Measurements from ENCODE around the gene PKD1.
A peak's percentile ranks its signal among the peaks of the same experiment; 100 is the strongest.

Gene PKD1

DNA sequence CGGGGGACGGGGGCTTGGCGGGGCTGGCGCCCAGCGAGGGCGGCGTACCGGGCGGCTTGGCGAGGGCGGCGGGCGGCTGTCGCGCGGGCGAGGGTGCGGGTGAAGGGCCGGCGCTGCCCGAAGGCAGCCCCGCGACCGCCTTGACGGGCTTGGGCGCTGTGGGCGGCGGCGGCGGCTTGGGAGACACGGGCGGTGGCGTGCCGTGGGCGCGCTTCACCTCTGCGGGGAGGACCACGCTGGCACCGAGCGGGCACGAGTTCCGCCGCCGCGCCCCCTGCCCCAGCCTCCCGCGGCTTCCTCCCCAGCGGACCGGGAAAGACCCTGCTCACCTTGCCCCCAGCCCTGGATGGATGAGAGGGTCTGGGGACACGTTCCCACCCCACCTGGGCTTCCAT lies 43.4 kb upstream of the PKD1 start:
- ChIA-PET POLR2A (no interaction called here), CTCF (no interaction called here)
- Histone ChIP-seq H3K4me3 (ENCODE audit: low read depth, low read length) (no peak overlapping the region), H3K9me3 (ENCODE audit: control insufficient read depth, insufficient read depth, low read depth, low read length) (no peaks in the 10 kb centered on the region), H3K27ac (ENCODE audit: extremely low read depth, low read depth, low read length) (no peak overlapping the region), H3K4me1 (ENCODE audit: control insufficient read depth, insufficient read depth, low read length) (no peaks in the 10 kb centered on the region), H3K36me3 (ENCODE audit: control insufficient read depth in 2 of 2, insufficient read depth in 1 of 2, low read length in 2 of 2) (peaks cover 0 to 48% of the 10 kb centered on the region in 2 experiments; a peak in 1 of 3 replicates)
- no peak for TF ChIP-seq ZBTB17 (tag by site-specific recombination; IDR thresholded peaks at IDR 0.05)

DNA sequence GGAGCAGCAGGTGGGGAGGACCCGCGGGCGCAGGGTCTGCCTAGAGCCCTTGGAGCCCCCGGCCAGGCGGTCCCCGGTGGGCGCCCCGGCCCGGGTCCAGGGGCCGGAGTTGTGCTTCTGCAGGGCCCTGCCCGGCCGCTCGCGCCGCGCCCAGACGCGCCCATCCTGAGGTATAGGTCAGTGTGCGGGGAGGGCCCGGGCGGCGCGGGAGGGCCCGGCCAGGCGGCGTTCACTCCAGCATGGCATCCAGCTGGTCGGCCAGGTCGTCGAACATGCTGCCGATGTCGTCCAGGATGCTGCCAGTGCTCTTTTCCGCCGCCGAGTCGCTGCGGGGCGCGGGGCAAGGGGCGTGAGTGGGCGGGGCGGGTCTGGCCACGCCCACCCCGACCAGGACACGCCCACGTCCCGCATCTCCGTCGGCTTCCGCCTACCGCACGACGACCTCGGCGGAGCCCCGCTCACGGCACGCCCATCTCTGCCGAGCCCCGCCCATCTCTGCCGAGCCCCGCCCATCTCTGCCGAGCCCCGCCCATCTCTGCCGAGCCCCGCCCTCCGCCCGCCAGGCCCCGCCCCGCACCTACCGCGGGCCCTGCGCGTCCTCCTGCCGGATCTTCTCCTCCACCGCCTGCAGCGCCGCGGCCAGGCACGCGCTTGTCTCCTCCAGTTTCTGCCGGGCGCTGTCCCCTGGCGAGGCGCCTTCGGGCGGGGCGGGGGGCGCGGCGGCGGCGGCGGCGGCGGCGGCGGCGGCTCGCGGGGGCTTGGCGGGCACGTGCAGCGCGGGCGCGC lies 42.8 kb upstream of the PKD1 start:
- no peak for TF ChIP-seq WT1 (tag by site-specific recombination; IDR thresholded peaks at IDR 0.05)
- TF ChIP-seq ZNF596 (tag by site-specific recombination; IDR thresholded peaks at IDR 0.05), result no peak
- TF ChIP-seq KLF10 (tag by site-specific recombination; IDR thresholded peaks at IDR 0.05), result peak; percentile 89
- peak; percentile 95 for TF ChIP-seq KLF9 (tag by site-specific recombination; IDR thresholded peaks at IDR 0.05; ENCODE audit: low read depth)
- TF ChIP-seq ZNF214 (tag by site-specific recombination; IDR thresholded peaks at IDR 0.05; ENCODE audit: borderline replicate concordance), result no peak
- TF ChIP-seq, protein P1, sequence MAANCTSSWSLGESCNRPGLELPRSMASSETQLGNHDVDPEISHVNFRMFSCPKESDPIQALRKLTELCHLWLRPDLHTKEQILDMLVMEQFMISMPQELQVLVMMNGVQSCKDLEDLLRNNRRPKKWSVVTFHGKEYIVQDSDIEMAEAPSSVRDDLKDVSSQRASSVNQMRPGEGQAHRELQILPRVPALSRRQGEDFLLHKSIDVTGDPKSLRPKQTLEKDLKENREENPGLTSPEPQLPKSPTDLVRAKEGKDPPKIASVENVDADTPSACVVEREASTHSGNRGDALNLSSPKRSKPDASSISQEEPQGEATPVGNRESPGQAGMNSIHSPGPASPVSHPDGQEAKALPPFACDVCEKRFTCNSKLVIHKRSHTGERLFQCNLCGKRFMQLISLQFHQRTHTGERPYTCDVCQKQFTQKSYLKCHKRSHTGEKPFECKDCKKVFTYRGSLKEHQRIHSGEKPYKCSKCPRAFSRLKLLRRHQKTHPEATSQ (tag by site-specific recombination; IDR thresholded peaks at IDR 0.05), result no peak
- no peak for TF ChIP-seq PRDM1 (tag by site-specific recombination; IDR thresholded peaks at IDR 0.05)
- TF ChIP-seq ZNF560 (tag by site-specific recombination; IDR thresholded peaks at IDR 0.05; ENCODE audit: borderline replicate concordance), result no peak
- no peak for TF ChIP-seq ZNF747 (tag by site-specific recombination; IDR thresholded peaks at IDR 0.05)
- TF ChIP-seq, protein P2, sequence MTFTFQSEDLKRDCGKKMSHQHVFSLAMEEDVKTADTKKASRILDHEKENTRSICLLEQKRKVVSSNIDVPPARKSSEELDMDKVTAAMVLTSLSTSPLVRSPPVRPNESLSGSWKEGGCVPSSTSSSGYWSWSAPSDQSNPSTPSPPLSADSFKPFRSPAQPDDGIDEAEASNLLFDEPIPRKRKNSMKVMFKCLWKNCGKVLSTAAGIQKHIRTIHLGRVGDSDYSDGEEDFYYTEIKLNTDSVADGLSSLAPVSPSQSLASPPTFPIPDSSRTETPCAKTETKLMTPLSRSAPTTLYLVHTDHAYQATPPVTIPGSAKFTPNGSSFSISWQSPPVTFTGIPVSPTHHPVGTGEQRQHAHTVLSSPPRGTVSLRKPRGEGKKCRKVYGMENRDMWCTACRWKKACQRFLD (tag by site-specific recombination; IDR thresholded peaks at IDR 0.05), result no peak
- TF ChIP-seq, protein P3, sequence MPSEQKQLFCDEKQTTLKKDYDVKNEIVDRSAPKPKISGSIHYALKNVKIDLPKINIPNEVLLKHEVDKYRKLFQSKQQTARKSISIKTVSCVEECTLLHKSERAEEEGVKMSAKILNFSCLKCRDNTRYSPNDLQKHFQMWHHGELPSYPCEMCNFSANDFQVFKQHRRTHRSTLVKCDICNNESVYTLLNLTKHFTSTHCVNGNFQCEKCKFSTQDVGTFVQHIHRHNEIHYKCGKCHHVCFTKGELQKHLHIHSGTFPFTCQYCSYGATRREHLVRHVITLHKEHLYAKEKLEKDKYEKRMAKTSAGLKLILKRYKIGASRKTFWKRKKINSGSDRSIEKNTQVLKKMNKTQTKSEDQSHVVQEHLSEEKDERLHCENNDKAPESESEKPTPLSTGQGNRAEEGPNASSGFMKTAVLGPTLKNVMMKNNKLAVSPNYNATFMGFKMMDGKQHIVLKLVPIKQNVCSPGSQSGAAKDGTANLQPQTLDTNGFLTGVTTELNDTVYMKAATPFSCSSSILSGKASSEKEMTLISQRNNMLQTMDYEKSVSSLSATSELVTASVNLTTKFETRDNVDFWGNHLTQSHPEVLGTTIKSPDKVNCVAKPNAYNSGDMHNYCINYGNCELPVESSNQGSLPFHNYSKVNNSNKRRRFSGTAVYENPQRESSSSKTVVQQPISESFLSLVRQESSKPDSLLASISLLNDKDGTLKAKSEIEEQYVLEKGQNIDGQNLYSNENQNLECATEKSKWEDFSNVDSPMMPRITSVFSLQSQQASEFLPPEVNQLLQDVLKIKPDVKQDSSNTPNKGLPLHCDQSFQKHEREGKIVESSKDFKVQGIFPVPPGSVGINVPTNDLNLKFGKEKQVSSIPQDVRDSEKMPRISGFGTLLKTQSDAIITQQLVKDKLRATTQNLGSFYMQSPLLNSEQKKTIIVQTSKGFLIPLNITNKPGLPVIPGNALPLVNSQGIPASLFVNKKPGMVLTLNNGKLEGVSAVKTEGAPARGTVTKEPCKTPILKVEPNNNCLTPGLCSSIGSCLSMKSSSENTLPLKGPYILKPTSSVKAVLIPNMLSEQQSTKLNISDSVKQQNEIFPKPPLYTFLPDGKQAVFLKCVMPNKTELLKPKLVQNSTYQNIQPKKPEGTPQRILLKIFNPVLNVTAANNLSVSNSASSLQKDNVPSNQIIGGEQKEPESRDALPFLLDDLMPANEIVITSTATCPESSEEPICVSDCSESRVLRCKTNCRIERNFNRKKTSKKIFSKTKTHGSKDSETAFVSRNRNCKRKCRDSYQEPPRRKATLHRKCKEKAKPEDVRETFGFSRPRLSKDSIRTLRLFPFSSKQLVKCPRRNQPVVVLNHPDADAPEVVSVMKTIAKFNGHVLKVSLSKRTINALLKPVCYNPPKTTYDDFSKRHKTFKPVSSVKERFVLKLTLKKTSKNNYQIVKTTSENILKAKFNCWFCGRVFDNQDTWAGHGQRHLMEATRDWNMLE (tag by site-specific recombination; conservative IDR thresholded peaks at IDR 0.05; ENCODE audit: low read depth), result no peak
- peak; percentile 36; the same call in 1 of the 2 replicates for TF ChIP-seq KLF1 (tag by site-specific recombination; IDR thresholded peaks at IDR 0.05)
- TF ChIP-seq SP3 (tag by site-specific recombination; IDR thresholded peaks at IDR 0.05), result 0 out of 2 replicates have a peak, but pooled peaks have one; percentile 26
- no peak for TF ChIP-seq ZNF677 (tag by site-specific recombination; IDR thresholded peaks at IDR 0.05)
- TF ChIP-seq KLF8 (tag by site-specific recombination; IDR thresholded peaks at IDR 0.05), result peak; percentile 97
- no peak for TF ChIP-seq ZBTB17 (tag by site-specific recombination; IDR thresholded peaks at IDR 0.05)
- TF ChIP-seq ZBTB8A (tag by site-specific recombination; IDR thresholded peaks at IDR 0.05), result no peak
- no peak for TF ChIP-seq ZNF664 (tag by site-specific recombination; IDR thresholded peaks at IDR 0.05)
- Histone ChIP-seq H3K9me3 (ENCODE audit: control insufficient read depth, insufficient read depth, low read depth, low read length) (no peaks in the 10 kb centered on the region), H3K4me3 (ENCODE audit: low read depth, low read length) (no peak overlapping the region), H3K27ac (ENCODE audit: extremely low read depth, low read depth, low read length) (no peak overlapping the region), H3K4me1 (ENCODE audit: control insufficient read depth, insufficient read depth, low read length) (no peaks in the 10 kb centered on the region), H3K36me3 (ENCODE audit: control insufficient read depth in 2 of 2, insufficient read depth in 1 of 2, low read length in 2 of 2) (peaks cover 0 to 50% of the 10 kb centered on the region in 2 experiments; a peak in 1 of 3 replicates)
- CTCF ChIA-PET, result no interaction called here
- POLR2A ChIA-PET, result no interaction called here
